ENCODE results near the gene NT5DC1. TPM values are rescaled to one million over a fixed set of nuclear protein-coding genes. Genes with fewer than 3 reads are reported as not detected.

NT5DC1 gene
- total RNA-seq, 4 donors from 2014 or later = 2.6 to 37.8 (median 6.5) TPM

DNA sequence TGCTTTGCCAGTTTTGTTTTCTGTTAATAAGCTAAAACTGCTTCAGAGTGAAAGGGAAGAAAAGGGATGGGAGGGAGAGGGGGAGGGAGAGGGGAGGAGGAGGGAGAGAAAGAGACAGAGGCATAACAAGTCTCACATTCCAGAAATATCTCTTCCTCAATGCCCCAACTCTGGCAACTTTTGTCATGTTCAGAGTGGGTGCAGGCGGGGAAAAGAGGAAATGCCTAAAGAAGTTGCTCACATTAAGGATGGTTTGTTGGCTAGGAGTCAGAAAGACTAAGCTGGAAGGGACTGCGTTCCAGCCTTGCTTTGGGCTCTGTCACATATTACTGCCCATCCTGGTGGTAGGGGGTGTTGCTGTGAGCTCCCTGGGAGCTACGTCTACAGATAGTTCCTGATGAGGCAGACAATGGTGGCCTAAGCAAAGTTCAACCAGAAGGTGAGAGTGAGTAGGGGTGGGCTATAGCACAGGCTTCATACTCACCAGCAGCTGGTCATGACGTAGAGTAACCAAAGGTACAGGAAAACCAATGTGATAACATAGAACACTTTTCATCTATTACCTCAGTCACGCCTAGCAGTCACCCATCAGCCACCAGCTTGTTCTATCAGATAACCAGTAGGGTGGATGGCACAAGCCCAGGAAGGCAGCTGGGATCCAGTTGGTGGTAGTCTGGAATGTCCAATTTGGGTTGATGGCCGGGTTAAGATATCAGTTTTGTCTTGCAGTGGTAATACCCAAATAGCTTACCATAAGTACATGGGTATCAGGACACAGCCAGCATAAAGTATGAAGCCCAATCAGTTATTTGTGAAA is 151.1 kb downstream of the NT5DC1 start:
- no peak overlapping the region for H3K4me3 ChIP-seq
- H3K27ac ChIP-seq = peak overlapping the region; percentile 35 to 44
- no peaks in the 10 kb centered on the region for H3K36me3 ChIP-seq
- no peaks in the 10 kb centered on the region for H3K27me3 ChIP-seq
- DNase-seq = no peak
- no peaks in the 10 kb centered on the region for H3K9me3 ChIP-seq
- TF ChIP-seq, protein P1, sequence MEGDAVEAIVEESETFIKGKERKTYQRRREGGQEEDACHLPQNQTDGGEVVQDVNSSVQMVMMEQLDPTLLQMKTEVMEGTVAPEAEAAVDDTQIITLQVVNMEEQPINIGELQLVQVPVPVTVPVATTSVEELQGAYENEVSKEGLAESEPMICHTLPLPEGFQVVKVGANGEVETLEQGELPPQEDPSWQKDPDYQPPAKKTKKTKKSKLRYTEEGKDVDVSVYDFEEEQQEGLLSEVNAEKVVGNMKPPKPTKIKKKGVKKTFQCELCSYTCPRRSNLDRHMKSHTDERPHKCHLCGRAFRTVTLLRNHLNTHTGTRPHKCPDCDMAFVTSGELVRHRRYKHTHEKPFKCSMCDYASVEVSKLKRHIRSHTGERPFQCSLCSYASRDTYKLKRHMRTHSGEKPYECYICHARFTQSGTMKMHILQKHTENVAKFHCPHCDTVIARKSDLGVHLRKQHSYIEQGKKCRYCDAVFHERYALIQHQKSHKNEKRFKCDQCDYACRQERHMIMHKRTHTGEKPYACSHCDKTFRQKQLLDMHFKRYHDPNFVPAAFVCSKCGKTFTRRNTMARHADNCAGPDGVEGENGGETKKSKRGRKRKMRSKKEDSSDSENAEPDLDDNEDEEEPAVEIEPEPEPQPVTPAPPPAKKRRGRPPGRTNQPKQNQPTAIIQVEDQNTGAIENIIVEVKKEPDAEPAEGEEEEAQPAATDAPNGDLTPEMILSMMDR (IDR thresholded peaks at IDR 0.05) = no peak
- TF ChIP-seq POLR2A (IDR thresholded peaks at IDR 0.05) = no peak
- intact Hi-C loops (cut with DNase I; ENCODE audit: low total_unique reads) = no loop called here
- H3K4me1 ChIP-seq = peaks cover 11% of the 10 kb centered on the region in 2 donors

DNA sequence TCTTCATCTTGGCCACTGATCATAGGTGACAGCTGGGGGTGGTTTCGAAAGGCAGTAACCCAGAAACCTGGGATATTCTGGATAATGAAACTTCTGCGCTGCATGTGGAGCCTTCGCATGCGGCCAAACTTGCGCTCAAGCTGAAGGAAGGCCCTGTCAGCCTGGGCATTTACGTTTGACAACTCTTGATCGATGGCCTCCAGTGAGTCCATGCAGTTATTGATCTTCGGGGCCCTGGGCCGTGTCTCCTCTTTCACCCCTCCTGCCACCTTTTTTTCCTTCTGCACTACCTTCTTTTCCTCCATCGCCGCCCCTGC is 152.5 kb downstream of the NT5DC1 start:
- intact Hi-C loops (cut with DNase I; ENCODE audit: low total_unique reads) = no loop called here
- DNase-seq = no peak
- Histone ChIP-seq H3K4me3 (peak overlapping the region; percentile 61 to 83), H3K4me1 (peaks cover 11% of the 10 kb centered on the region in 2 donors), H3K27me3 (no peaks in the 10 kb centered on the region), H3K36me3 (no peaks in the 10 kb centered on the region), H3K27ac (peak overlapping the region; percentile 93 to 94), H3K9me3 (no peaks in the 10 kb centered on the region)
- TF ChIP-seq, protein P1 (IDR thresholded peaks at IDR 0.05) = no peak
- no peak for TF ChIP-seq POLR2A (IDR thresholded peaks at IDR 0.05)

DNA sequence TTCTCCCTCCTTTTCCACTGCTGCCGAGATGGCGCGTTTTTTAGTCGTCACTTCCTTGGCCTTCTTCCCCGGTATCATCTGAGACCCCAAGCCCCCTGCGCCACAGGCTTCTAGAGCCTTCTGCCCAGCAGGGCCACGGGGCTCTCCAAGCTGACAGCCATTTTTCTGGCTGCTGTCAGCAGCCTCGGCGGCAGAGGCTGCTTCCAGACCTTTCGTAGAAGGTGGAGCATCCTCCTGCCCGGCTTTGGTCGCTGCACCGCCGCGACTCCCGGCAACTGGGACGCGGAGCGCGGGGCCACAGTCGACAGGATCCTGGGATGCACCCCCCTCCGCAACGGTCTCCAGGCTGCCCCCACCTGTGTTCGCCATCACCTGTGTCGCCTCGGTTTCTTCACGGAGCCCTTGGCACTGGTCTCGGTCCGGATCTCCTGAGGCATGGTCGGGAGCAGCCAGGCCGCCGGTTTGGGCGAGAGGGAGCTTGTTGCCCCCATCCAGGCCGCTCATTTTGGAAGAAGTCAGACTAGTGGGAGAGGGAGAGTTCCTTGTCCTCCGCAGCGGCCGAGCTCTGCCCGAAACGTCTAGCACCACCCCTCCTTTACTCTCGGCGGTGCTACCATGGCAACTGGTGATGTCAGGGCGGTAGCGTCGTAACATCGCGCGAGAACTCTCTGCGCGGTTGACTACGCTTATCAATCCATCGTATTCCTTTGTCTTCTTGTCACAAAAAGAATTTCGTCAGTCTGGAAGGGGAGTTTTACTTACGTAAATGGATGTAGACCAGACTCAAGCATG is 153.0 kb downstream of the NT5DC1 start, which contains the start of gene TSPYL4:
TSPYL4 (minus strand) TSS at position 571 of the 792 bp plus-strand sequence; CDS start at position 504, 67 bp downstream.
- DNase-seq = peak; percentile 96
- Histone ChIP-seq H3K9me3 (no peaks in the 10 kb centered on the region), H3K27me3 (no peaks in the 10 kb centered on the region), H3K4me3 (peak within 1 kb of the TSS; percentile 61 to 83), H3K4me1 (peaks cover 11% of the 10 kb centered on the region in 2 donors), H3K27ac (peak within 1 kb of the TSS; percentile 93 to 94), H3K36me3 (no peaks in the 10 kb centered on the region)
- TF ChIP-seq, protein P1 (IDR thresholded peaks at IDR 0.05) = no peak
- peak; percentile 90 to 92 for TF ChIP-seq POLR2A (IDR thresholded peaks at IDR 0.05)
- intact Hi-C loops (cut with DNase I; ENCODE audit: low total_unique reads) = no loop called here

DNA sequence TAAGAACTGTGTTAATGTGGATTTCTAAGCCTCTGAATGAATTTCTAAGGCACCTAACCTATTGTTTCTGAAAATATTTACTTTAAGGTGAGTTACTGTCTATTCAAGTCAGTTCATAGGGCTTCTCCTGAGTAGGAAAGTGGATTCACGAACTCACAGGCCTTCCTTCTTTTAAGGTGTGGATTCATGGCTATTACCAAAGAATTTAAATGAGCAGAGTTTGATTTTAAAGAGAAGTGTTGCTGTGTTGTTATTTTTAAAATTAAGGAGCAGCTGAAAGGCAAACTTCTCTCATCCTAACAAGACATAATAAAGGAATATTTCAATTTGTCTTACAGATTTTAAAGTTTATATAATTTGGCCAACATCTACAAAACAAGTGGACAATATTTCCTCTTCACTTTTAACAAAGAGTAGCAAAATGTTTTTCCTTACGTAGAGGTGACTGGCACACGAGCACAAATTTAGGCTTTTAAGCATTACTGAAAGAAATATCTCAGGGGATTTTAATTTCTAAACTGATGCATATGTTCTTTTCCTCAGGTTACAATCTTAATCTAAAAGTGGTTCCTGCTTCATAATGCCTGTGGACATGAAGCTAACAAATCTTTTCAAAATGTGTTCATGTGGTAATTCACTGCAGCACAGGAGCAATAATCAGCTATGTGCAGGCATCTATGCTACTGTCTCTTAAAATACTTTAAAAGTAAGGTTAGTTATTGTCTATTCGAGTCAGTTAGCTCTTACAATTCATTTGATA is 153.8 kb downstream of the NT5DC1 start:
- Histone ChIP-seq H3K27me3 (no peaks in the 10 kb centered on the region), H3K27ac (peak overlapping the region; percentile 93 to 94), H3K36me3 (no peaks in the 10 kb centered on the region), H3K4me3 (peak overlapping the region; percentile 61 to 83), H3K9me3 (no peaks in the 10 kb centered on the region), H3K4me1 (peaks cover 11% of the 10 kb centered on the region in 2 donors)
- TF ChIP-seq POLR2A (IDR thresholded peaks at IDR 0.05) = peak in 1 of 2 donors; percentile 36
- TF ChIP-seq, protein P1 (IDR thresholded peaks at IDR 0.05) = no peak
- intact Hi-C loops (cut with DNase I; ENCODE audit: low total_unique reads) = no loop called here
- no peak for DNase-seq
